HL-60 (cell line): ENCODE results near the gene IQCK.

Experiments used
- DNase-seq, 2 experiments: peaks; one replicate each; pipeline ENCODE4 v3.0.0-alpha.2; 2010 to 2020; ENCODE audit warnings: low read depth in 1 of 2, low spot score in 1 of 2
- H3K27ac ChIP-seq: fragments of 250-450 bp; sonication (Bioruptor Pico); replicated peaks from 2 replicates; pipeline ENCODE4 v1.5.1; 2020; ENCODE audit warnings: mild to moderate bottlenecking, moderate library complexity
- H3K27me3 ChIP-seq: fragments of 250-450 bp; sonication (Bioruptor Pico); 2 replicates; pipeline ENCODE4 v1.5.1; 2021; ENCODE audit warnings: mild to moderate bottlenecking, moderate library complexity; ENCODE audit not compliant: insufficient read depth, poor library complexity, severe bottlenecking
- H3K4me3 ChIP-seq: replicated peaks from 2 replicates; pipeline ENCODE4 v1.5.1; 2011; ENCODE audit warnings: mild to moderate bottlenecking, control low read depth, low read length; ENCODE audit not compliant: insufficient read depth
- GABPA ChIP-seq: IDR thresholded peaks from 2 replicates; pipeline ENCODE4 v1.6.1; 2012; ENCODE audit warnings: low read depth
- POLR2AphosphoS5 ChIP-seq: IDR thresholded peaks from 2 replicates; pipeline ENCODE4 v1.6.1; 2012; ENCODE audit warnings: low read depth
- SPI1 ChIP-seq: IDR thresholded peaks from 2 replicates; pipeline ENCODE4 v1.6.1; 2012; ENCODE audit warnings: low read depth, mild to moderate bottlenecking, borderline replicate concordance
- TF ChIP-seq, protein P1 (sequence below): IDR thresholded peaks from one replicate; pipeline ENCODE4 v1.5.1; 2011; ENCODE audit warnings: low read length, control low read depth, inconsistent platforms; ENCODE audit not compliant: insufficient read depth
- TF ChIP-seq, protein P2 (sequence below): IDR thresholded peaks from 2 replicates; pipeline ENCODE4 v1.6.1; 2012; ENCODE audit warnings: low read depth; ENCODE audit not compliant: insufficient replicate concordance

The IQCK gene

DNA sequence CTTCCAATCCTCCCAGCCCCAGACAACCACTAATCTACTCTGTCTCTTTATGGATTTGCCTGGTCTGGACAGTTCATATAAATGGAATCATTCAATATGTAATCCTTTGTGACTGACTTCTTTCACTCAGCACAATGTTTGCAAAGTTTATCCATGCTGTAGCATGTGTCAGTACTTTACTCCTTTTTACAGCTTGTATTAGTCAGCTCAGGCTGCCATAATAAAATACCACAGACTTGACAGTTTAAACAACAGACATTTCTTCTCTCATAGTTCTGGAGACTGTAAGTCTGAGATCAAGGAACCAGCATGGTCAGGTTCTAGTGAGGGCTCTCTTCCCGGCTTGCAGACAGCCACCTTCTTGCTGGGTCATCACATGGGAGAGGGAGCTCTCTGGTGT is 125.3 kb downstream of the IQCK start:
- DNase-seq = no peak
- no peak for TF ChIP-seq GABPA
- TF ChIP-seq, protein P1, sequence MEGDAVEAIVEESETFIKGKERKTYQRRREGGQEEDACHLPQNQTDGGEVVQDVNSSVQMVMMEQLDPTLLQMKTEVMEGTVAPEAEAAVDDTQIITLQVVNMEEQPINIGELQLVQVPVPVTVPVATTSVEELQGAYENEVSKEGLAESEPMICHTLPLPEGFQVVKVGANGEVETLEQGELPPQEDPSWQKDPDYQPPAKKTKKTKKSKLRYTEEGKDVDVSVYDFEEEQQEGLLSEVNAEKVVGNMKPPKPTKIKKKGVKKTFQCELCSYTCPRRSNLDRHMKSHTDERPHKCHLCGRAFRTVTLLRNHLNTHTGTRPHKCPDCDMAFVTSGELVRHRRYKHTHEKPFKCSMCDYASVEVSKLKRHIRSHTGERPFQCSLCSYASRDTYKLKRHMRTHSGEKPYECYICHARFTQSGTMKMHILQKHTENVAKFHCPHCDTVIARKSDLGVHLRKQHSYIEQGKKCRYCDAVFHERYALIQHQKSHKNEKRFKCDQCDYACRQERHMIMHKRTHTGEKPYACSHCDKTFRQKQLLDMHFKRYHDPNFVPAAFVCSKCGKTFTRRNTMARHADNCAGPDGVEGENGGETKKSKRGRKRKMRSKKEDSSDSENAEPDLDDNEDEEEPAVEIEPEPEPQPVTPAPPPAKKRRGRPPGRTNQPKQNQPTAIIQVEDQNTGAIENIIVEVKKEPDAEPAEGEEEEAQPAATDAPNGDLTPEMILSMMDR = no peak
- TF ChIP-seq SPI1 = no peak
- TF ChIP-seq, protein P2, sequence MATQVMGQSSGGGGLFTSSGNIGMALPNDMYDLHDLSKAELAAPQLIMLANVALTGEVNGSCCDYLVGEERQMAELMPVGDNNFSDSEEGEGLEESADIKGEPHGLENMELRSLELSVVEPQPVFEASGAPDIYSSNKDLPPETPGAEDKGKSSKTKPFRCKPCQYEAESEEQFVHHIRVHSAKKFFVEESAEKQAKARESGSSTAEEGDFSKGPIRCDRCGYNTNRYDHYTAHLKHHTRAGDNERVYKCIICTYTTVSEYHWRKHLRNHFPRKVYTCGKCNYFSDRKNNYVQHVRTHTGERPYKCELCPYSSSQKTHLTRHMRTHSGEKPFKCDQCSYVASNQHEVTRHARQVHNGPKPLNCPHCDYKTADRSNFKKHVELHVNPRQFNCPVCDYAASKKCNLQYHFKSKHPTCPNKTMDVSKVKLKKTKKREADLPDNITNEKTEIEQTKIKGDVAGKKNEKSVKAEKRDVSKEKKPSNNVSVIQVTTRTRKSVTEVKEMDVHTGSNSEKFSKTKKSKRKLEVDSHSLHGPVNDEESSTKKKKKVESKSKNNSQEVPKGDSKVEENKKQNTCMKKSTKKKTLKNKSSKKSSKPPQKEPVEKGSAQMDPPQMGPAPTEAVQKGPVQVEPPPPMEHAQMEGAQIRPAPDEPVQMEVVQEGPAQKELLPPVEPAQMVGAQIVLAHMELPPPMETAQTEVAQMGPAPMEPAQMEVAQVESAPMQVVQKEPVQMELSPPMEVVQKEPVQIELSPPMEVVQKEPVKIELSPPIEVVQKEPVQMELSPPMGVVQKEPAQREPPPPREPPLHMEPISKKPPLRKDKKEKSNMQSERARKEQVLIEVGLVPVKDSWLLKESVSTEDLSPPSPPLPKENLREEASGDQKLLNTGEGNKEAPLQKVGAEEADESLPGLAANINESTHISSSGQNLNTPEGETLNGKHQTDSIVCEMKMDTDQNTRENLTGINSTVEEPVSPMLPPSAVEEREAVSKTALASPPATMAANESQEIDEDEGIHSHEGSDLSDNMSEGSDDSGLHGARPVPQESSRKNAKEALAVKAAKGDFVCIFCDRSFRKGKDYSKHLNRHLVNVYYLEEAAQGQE = no peak
- no peak for TF ChIP-seq POLR2AphosphoS5
- no peak overlapping the region for H3K4me3 ChIP-seq
- no peak overlapping the region for H3K27ac ChIP-seq
- no peaks in the 10 kb centered on the region for H3K27me3 ChIP-seq

DNA sequence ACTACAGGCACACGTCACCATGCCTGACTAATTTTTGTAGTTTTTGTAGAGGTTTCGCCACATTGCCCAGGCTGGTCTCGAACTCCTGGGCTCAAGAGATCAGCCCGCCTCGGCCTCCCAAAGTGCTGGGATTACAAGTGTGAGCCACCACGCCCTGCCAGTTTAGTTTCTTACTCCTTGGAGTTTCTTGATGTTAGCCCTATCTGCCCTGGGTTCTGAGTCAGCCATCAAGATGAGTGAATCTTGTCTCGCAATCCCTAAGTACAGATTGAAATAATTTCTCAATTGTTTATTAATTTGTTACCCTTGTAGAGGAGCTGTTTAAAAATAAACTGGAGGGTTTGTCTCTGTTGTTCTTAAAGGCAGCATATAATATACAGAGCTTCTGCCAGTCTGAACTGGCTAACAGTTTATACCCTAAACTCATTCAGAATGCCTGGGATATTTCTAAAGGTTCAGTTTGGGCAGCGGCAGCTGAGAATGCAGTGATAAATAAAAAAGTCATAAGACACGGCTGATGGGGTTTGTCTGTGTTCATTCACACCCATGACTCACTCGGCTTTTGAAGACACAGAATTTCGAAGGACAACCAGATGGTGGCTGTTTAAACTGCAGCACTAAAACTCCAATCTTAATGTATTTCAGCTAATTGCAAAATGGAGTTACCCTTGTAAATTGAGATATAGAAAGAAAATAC is 127.0 kb downstream of the IQCK start:
- H3K27me3 ChIP-seq = no peaks in the 10 kb centered on the region
- no peak overlapping the region for H3K4me3 ChIP-seq
- DNase-seq = no peak
- TF ChIP-seq SPI1 (no peak), GABPA (no peak), POLR2AphosphoS5 (no peak)
- TF ChIP-seq, protein P1 = no peak
- TF ChIP-seq, protein P2 = no peak
- no peak overlapping the region for H3K27ac ChIP-seq

DNA sequence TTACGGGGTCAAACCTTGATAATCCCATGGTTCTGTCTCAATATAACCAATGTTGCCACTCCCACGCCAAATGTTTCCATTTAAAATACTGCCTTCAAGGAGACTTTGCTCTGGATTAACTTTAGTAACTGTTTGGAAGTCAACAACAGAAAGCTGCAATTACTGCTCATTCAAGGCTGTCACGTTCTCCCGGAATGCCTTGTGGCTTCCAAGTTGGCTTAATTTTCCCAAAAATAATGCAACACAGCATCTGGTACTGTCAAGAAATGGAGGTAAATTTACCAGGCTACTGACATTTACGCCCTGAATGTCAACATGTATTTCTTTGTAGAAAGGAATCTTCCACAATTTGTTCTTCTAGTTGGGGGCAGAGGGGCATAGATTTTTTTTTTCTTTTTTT is 128.4 kb downstream of the IQCK start:
- TF ChIP-seq POLR2AphosphoS5 (no peak), SPI1 (no peak), GABPA (no peak)
- TF ChIP-seq, protein P2 = no peak
- Histone ChIP-seq H3K4me3 (no peak overlapping the region), H3K27ac (no peak overlapping the region), H3K27me3 (no peaks in the 10 kb centered on the region)
- DNase-seq = no peak

DNA sequence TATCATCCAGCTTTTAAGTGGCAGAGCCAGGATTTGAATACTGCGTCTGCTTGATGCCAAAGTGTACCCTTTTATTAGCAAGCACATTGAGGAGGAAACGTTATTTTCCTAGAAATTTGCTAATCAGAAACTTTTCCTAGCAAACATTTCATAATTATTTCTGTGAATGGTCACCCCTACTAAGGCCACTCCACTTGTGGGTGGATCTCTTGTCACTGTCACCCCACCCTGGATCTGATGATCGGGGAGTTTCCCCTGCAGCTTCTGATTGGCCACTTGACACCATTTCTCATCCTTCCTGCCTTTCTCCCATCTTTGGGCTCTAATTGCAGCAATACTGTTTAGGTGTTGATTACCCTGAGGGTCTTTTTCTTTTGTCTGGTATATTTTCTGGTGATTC is 130.7 kb downstream of the IQCK start:
- H3K27me3 ChIP-seq = no peaks in the 10 kb centered on the region
- H3K4me3 ChIP-seq = no peak overlapping the region
- no peak for TF ChIP-seq POLR2AphosphoS5
- TF ChIP-seq, protein P2 = no peak
- TF ChIP-seq, protein P1 = no peak
- TF ChIP-seq SPI1 = no peak
- TF ChIP-seq GABPA = no peak
- no peak for DNase-seq
- no peak overlapping the region for H3K27ac ChIP-seq
